Measurements from ENCODE around the gene CDH23. TPM values are rescaled to one million over a fixed set of nuclear protein-coding genes. Genes with fewer than 3 reads are reported as not detected.

CDH23 gene
- total RNA-seq, 2 donors from 2014 or later, result 0.06 TPM; not detected in 1

- ATAC-seq (no peak), DNase-seq (ENCODE audit: low spot score) (no peak)
- Mint-ChIP-seq H3K27me3 (no peaks in the 10 kb centered on the region), H3K4me3 (no peak overlapping the region), H3K27ac (no peak overlapping the region), H3K36me3 (no peaks in the 10 kb centered on the region), H3K4me1 (ENCODE audit: low read depth in 2 of 2) (peaks cover 0 to 3% of the 10 kb centered on the region in 2 donors), H3K9me3 (peaks cover 3% of the 10 kb centered on the region)
These were observed 134.1 kb downstream of the CDH23 start for GRCh38 chr10:71530781-71531180.

- peak; percentile 48 to 67 for ATAC-seq
- Mint-ChIP-seq H3K27me3 (no peaks in the 10 kb centered on the region), H3K27ac (peak overlapping the region in 1 of 2 donors; percentile 67), H3K36me3 (no peaks in the 10 kb centered on the region), H3K4me3 (no peak overlapping the region), H3K4me1 (ENCODE audit: low read depth in 2 of 2) (peaks cover 0 to 3% of the 10 kb centered on the region in 2 donors), H3K9me3 (peaks cover 3% of the 10 kb centered on the region)
- no peak for DNase-seq (ENCODE audit: low spot score)
These were observed 135.0 kb downstream of the CDH23 start for GRCh38 chr10:71531485-71532446.

GRCh38 chr10:71532878-71533277, 136.2 kb downstream of the CDH23 start:
- DNase-seq (ENCODE audit: low spot score) (no peak), ATAC-seq (no peak)
- Mint-ChIP-seq H3K4me1 (ENCODE audit: low read depth in 2 of 2) (peaks cover 0 to 3% of the 10 kb centered on the region in 2 donors), H3K36me3 (no peaks in the 10 kb centered on the region), H3K4me3 (no peak overlapping the region), H3K27ac (no peak overlapping the region), H3K9me3 (peaks cover 3% of the 10 kb centered on the region), H3K27me3 (no peaks in the 10 kb centered on the region)

GRCh38 chr10:71533936-71534335, 137.2 kb downstream of the CDH23 start:
- Mint-ChIP-seq H3K36me3 (no peaks in the 10 kb centered on the region), H3K9me3 (peaks cover 3% of the 10 kb centered on the region), H3K27me3 (no peaks in the 10 kb centered on the region), H3K27ac (no peak overlapping the region), H3K4me3 (no peak overlapping the region), H3K4me1 (ENCODE audit: low read depth in 2 of 2) (peaks cover 0 to 3% of the 10 kb centered on the region in 2 donors)
- DNase-seq (ENCODE audit: low spot score) (no peak), ATAC-seq (no peak)

GRCh38 chr10:71534568-71535194, 138.0 kb downstream of the CDH23 start:
- Mint-ChIP-seq H3K4me3 (no peak overlapping the region), H3K36me3 (no peaks in the 10 kb centered on the region), H3K27me3 (peaks cover 4 to 6% of the 10 kb centered on the region in 2 donors), H3K4me1 (ENCODE audit: low read depth in 2 of 2) (peaks cover 0 to 3% of the 10 kb centered on the region in 2 donors), H3K27ac (no peak overlapping the region), H3K9me3 (peaks cover 3% of the 10 kb centered on the region)
- DNase-seq (ENCODE audit: low spot score), result no peak
- no peak for ATAC-seq

GRCh38 chr10:71536332-71536731, 139.6 kb downstream of the CDH23 start:
- Mint-ChIP-seq H3K9me3 (peaks cover 3% of the 10 kb centered on the region), H3K27ac (no peak overlapping the region)

GRCh38 chr10:71537125-71537524, 140.4 kb downstream of the CDH23 start:
- peaks cover 4 to 8% of the 10 kb centered on the region in 2 donors for H3K27me3 Mint-ChIP-seq
- H3K4me3 Mint-ChIP-seq, result no peak overlapping the region
- no peak for ATAC-seq
- no peaks in the 10 kb centered on the region for H3K9me3 Mint-ChIP-seq
- H3K27ac Mint-ChIP-seq, result no peak overlapping the region
- no peaks in the 10 kb centered on the region for H3K4me1 Mint-ChIP-seq (ENCODE audit: low read depth in 2 of 2)
- no peaks in the 10 kb centered on the region for H3K36me3 Mint-ChIP-seq
- DNase-seq (ENCODE audit: low spot score), result no peak

More at GRCh38 chr10:71536332-71536731, 139.6 kb downstream of the CDH23 start:
- no peak overlapping the region for H3K4me3 Mint-ChIP-seq
- H3K36me3 Mint-ChIP-seq, result no peaks in the 10 kb centered on the region
- peaks cover 0 to 3% of the 10 kb centered on the region in 2 donors for H3K4me1 Mint-ChIP-seq (ENCODE audit: low read depth in 2 of 2)
- ATAC-seq, result no peak
- DNase-seq (ENCODE audit: low spot score), result no peak
- peaks cover 4 to 8% of the 10 kb centered on the region in 2 donors for H3K27me3 Mint-ChIP-seq

GRCh38 chr10:71537681-71538080, 141.0 kb downstream of the CDH23 start:
- no peak overlapping the region for H3K27ac Mint-ChIP-seq
- H3K27me3 Mint-ChIP-seq, result peaks cover 4 to 8% of the 10 kb centered on the region in 2 donors
- no peaks in the 10 kb centered on the region for H3K9me3 Mint-ChIP-seq
- no peaks in the 10 kb centered on the region for H3K4me1 Mint-ChIP-seq (ENCODE audit: low read depth in 2 of 2)
- H3K36me3 Mint-ChIP-seq, result no peaks in the 10 kb centered on the region
- ATAC-seq, result no peak
- no peak for DNase-seq (ENCODE audit: low spot score)
- no peak overlapping the region for H3K4me3 Mint-ChIP-seq

- peak in 1 of 2 donors; percentile 13 for ATAC-seq
These were observed 142.0 kb downstream of the CDH23 start for GRCh38 chr10:71538608-71539260.

GRCh38 chr10:71539442-71540118, 142.9 kb downstream of the CDH23 start:
- no peak overlapping the region for H3K4me3 Mint-ChIP-seq
- no peaks in the 10 kb centered on the region for H3K9me3 Mint-ChIP-seq
- peaks cover 7 to 8% of the 10 kb centered on the region in 2 donors for H3K27me3 Mint-ChIP-seq
- no peaks in the 10 kb centered on the region for H3K36me3 Mint-ChIP-seq
- no peak overlapping the region for H3K27ac Mint-ChIP-seq
- H3K4me1 Mint-ChIP-seq (ENCODE audit: low read depth in 2 of 2), result no peaks in the 10 kb centered on the region
- ATAC-seq (no peak), DNase-seq (ENCODE audit: low spot score) (no peak)

More at GRCh38 chr10:71538608-71539260, 142.0 kb downstream of the CDH23 start:
- Mint-ChIP-seq H3K4me1 (ENCODE audit: low read depth in 2 of 2) (no peaks in the 10 kb centered on the region), H3K36me3 (no peaks in the 10 kb centered on the region), H3K9me3 (no peaks in the 10 kb centered on the region), H3K27me3 (peaks cover 6 to 8% of the 10 kb centered on the region in 2 donors), H3K27ac (no peak overlapping the region), H3K4me3 (no peak overlapping the region)
- no peak for DNase-seq (ENCODE audit: low spot score)

GRCh38 chr10:71542478-71542877, 145.8 kb downstream of the CDH23 start:
- Mint-ChIP-seq H3K36me3 (no peaks in the 10 kb centered on the region), H3K9me3 (no peaks in the 10 kb centered on the region), H3K4me3 (no peak overlapping the region), H3K4me1 (ENCODE audit: low read depth in 2 of 2) (no peaks in the 10 kb centered on the region), H3K27ac (no peak overlapping the region), H3K27me3 (peaks cover 7 to 8% of the 10 kb centered on the region in 2 donors)
- DNase-seq (ENCODE audit: low spot score), result no peak
- no peak for ATAC-seq

- DNase-seq (ENCODE audit: low spot score) (no peak), ATAC-seq (no peak)
- H3K4me3 Mint-ChIP-seq, result no peak overlapping the region
- peaks cover 7 to 8% of the 10 kb centered on the region in 2 donors for H3K27me3 Mint-ChIP-seq
- H3K9me3 Mint-ChIP-seq, result no peaks in the 10 kb centered on the region
- H3K27ac Mint-ChIP-seq, result no peak overlapping the region
- H3K4me1 Mint-ChIP-seq (ENCODE audit: low read depth in 2 of 2), result no peaks in the 10 kb centered on the region
- H3K36me3 Mint-ChIP-seq, result no peaks in the 10 kb centered on the region
These were observed 147.0 kb downstream of the CDH23 start for GRCh38 chr10:71543608-71544170.

- Mint-ChIP-seq H3K4me1 (ENCODE audit: low read depth in 2 of 2) (no peaks in the 10 kb centered on the region), H3K4me3 (no peak overlapping the region), H3K36me3 (no peaks in the 10 kb centered on the region), H3K27ac (no peak overlapping the region), H3K9me3 (no peaks in the 10 kb centered on the region), H3K27me3 (peaks cover 0 to 2% of the 10 kb centered on the region in 2 donors)
- ATAC-seq, result no peak
- no peak for DNase-seq (ENCODE audit: low spot score)
These were observed 148.3 kb downstream of the CDH23 start for GRCh38 chr10:71545001-71545400.

Measured in natural killer cell treated with Interleukin-12 subunit alpha and Interleukin-12 subunit beta and Interleukin-15 and Interleukin-18, amount 100 ng/mL, for 72 hours (primary cell).